Neural cell (in vitro differentiated cells): Measurements from ENCODE around the gene FAM76A.

Source experiments
- CTCF ChIP-seq: fragments of 450-650 bp; IDR thresholded peaks from 2 replicates; pipeline ENCODE4 v1.5.1; 2014; ENCODE audit warnings: antibody characterized with exemption, mild to moderate bottlenecking, moderate library complexity; ENCODE audit not compliant: poor library complexity, severe bottlenecking
- EP300 ChIP-seq: fragments of 450-650 bp; conservative IDR thresholded peaks from 2 replicates; pipeline ENCODE4 v1.6.1; 2014; ENCODE audit warnings: antibody characterized with exemption, mild to moderate bottlenecking, moderate library complexity; ENCODE audit not compliant: poor library complexity, severe bottlenecking
- EZH2 ChIP-seq: fragments of 200-600, 300-800 bp; shearing (Covaris generic), sonication (generic); IDR thresholded peaks from 2 replicates; pipeline ENCODE4 v1.6.1; 2014; ENCODE audit warnings: antibody characterized with exemption, low read length, borderline replicate concordance, mild to moderate bottlenecking; ENCODE audit not compliant: insufficient read depth, poor library complexity, severe bottlenecking
- POLR2AphosphoS5 ChIP-seq: IDR thresholded peaks from 2 replicates; pipeline ENCODE4 v1.6.1; 2012
- RAD21 ChIP-seq: fragments of 450-650 bp; conservative IDR thresholded peaks from 2 replicates; pipeline ENCODE4 v1.6.1; 2014; ENCODE audit warnings: antibody characterized with exemption, mild to moderate bottlenecking, moderate library complexity
- TAF1 ChIP-seq: IDR thresholded peaks from 2 replicates; pipeline ENCODE4 v1.6.1; 2012; ENCODE audit warnings: low read depth

DNA sequence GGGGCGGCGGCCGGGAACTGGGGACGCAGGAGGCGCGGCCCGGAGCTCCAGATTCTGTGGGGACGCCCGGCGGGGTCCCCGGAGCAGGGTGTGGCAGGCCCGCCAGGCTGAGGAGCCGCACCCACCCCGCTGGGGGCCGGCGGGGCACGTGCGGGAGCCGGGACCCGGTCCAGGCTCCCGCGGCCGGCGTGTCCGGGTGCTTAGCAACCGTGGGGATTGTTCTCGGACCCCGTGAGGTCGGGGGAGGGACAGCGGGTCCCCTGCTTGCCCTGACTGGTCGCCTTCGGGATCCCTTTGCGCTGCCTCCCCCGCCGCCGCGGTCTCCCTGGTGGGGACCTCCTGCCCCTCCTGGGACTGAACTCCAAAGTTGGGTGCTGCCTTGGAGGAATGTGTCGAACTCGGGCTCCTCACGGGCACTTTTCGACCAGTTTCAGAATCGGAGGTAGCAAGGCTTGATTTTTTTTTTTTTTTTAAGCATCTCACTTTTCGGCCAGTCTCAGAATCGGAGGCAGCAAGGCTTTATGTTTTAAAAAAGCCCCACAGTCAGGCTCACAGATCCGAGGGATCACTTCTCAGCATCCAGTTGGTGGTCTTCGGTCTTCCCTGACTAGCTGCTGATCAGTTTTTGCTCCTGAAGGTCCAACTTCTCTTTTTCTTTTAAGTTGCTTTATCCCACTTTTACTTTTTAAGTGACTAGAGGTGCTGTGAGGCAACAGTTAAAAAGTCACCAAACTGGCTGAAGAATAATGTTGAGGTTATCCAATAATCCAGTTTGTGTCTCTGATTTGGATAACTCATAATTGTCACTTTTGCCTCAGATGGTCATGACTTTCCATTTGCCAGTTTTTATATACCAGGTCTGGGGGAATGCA, 648 bp downstream of the FAM76A start:
- TF ChIP-seq CTCF (no peak), POLR2AphosphoS5 (no peak), RAD21 (no peak), EZH2 (no peak), TAF1 (no peak), EP300 (no peak)
